Neural cell (in vitro differentiated cells): ENCODE results near the gene MAGIX. TPM values are rescaled to one million over a fixed set of nuclear protein-coding genes. Genes with fewer than 3 reads are reported as not detected.
"Not testable (repeated sequence)": the region's sequence is repeated elsewhere in the genome, so short reads cannot be mapped to it uniquely, and the experiment has no call there.

Experiments
- H2AFZ ChIP-seq: fragments of 200-600, 300-800 bp; sonication (generic), shearing (Covaris generic); 2 replicates; pipeline ENCODE4 v1.6.0; 2014; ENCODE audit warnings: low read depth, mild to moderate bottlenecking, antibody characterized with exemption, low read length, moderate library complexity
- H3F3A ChIP-seq: fragments of 200-600 bp; shearing (Covaris generic); 2 replicates; pipeline ENCODE4 v1.6.1; 2016; ENCODE audit warnings: mild to moderate bottlenecking, moderate library complexity, mixed read lengths, antibody characterized with exemption, low read length; ENCODE audit not compliant: insufficient read depth, poor library complexity, severe bottlenecking
- H3K27ac ChIP-seq: fragments of 200-600, 300-800 bp; sonication (generic), shearing (Covaris generic); 2 replicates; pipeline ENCODE4 v1.5.1; 2014; ENCODE audit warnings: mild to moderate bottlenecking, low read length, moderate library complexity
- H3K27me3 ChIP-seq: fragments of 300-800, 200-600 bp; sonication (generic), shearing (Covaris generic); 2 replicates; pipeline ENCODE4 v1.6.0; 2014; ENCODE audit warnings: mild to moderate bottlenecking, low read depth, low read length, moderate library complexity; ENCODE audit not compliant: insufficient read depth
- H3K36me3 ChIP-seq: fragments of 300-800, 200-600 bp; sonication (generic), shearing (Covaris generic); 2 replicates; pipeline ENCODE4 v1.5.1; 2014; ENCODE audit warnings: mild to moderate bottlenecking, antibody characterized with exemption, low read length, moderate library complexity; ENCODE audit not compliant: insufficient read depth
- H3K4me2 ChIP-seq: fragments of 300-800, 200-600 bp; sonication (generic), shearing (Covaris generic); 2 replicates; pipeline ENCODE4 v1.6.0; 2014; ENCODE audit warnings: mild to moderate bottlenecking, low read length
- H3K4me3 ChIP-seq: fragments of 300-800, 200-600 bp; sonication (generic), shearing (Covaris generic); 2 replicates; pipeline ENCODE4 v1.5.1; 2014; ENCODE audit warnings: mild to moderate bottlenecking, low read length, moderate library complexity
- H3K79me2 ChIP-seq: fragments of 200-600 bp; shearing (Covaris generic); replicated peaks from 2 replicates; pipeline ENCODE4 v1.6.0; 2014; ENCODE audit warnings: mild to moderate bottlenecking, low read length, moderate library complexity; ENCODE audit not compliant: insufficient read depth
- H3K9ac ChIP-seq: fragments of 300-800, 200-600 bp; sonication (generic), shearing (Covaris generic); 2 replicates; pipeline ENCODE4 v1.6.1; 2016; ENCODE audit warnings: mild to moderate bottlenecking, low read length, mixed read lengths
- H3K9me2 ChIP-seq: fragments of 200-600 bp; shearing (Covaris generic); 2 replicates; pipeline ENCODE4 v1.6.1; 2016; ENCODE audit warnings: mild to moderate bottlenecking, low read length, mixed read lengths; ENCODE audit not compliant: insufficient read depth
- H3K9me3 ChIP-seq: fragments of 200-600, 300-800 bp; sonication (generic), shearing (Covaris generic); 2 replicates; pipeline ENCODE4 v1.6.1; 2016; ENCODE audit warnings: mild to moderate bottlenecking, mixed run types, low read length, moderate library complexity, mixed read lengths
- H4K20me1 ChIP-seq: fragments of 200-600 bp; shearing (Covaris generic); 2 replicates; pipeline ENCODE4 v1.6.1; 2016; ENCODE audit warnings: mild to moderate bottlenecking, mixed run types; ENCODE audit not compliant: insufficient read depth
- EP300 ChIP-seq: fragments of 450-650 bp; conservative IDR thresholded peaks from 2 replicates; pipeline ENCODE4 v1.6.1; 2014; ENCODE audit warnings: antibody characterized with exemption, mild to moderate bottlenecking, moderate library complexity; ENCODE audit not compliant: poor library complexity, severe bottlenecking
- EZH2 ChIP-seq: fragments of 200-600, 300-800 bp; shearing (Covaris generic), sonication (generic); IDR thresholded peaks from 2 replicates; pipeline ENCODE4 v1.6.1; 2014; ENCODE audit warnings: antibody characterized with exemption, low read length, borderline replicate concordance, mild to moderate bottlenecking; ENCODE audit not compliant: insufficient read depth, poor library complexity, severe bottlenecking
- MXI1 ChIP-seq: fragments of 450-650 bp; conservative IDR thresholded peaks from 2 replicates; pipeline ENCODE4 v1.6.1; 2014; ENCODE audit warnings: antibody characterized with exemption, mild to moderate bottlenecking; ENCODE audit not compliant: poor library complexity, severe bottlenecking
- POLR2AphosphoS5 ChIP-seq: IDR thresholded peaks from 2 replicates; pipeline ENCODE4 v1.6.1; 2012
- RAD21 ChIP-seq: fragments of 450-650 bp; conservative IDR thresholded peaks from 2 replicates; pipeline ENCODE4 v1.6.1; 2014; ENCODE audit warnings: antibody characterized with exemption, mild to moderate bottlenecking, moderate library complexity
- REST ChIP-seq: IDR thresholded peaks from 2 replicates; pipeline ENCODE4 v1.6.1; 2012; ENCODE audit warnings: borderline replicate concordance
- TAF1 ChIP-seq: IDR thresholded peaks from 2 replicates; pipeline ENCODE4 v1.6.1; 2012; ENCODE audit warnings: low read depth
- polyA plus RNA-seq: library from polyadenylated mRNA; depleted of rRNA; stranded (reverse); fragments of >200 nt; gene quantifications from 2 replicates; pipeline ENCODE4 v1.2.3, GENCODE V29; 2014

The MAGIX gene
- polyA plus RNA-seq, 1 donor from 2014 or later = 4.2 TPM

DNA sequence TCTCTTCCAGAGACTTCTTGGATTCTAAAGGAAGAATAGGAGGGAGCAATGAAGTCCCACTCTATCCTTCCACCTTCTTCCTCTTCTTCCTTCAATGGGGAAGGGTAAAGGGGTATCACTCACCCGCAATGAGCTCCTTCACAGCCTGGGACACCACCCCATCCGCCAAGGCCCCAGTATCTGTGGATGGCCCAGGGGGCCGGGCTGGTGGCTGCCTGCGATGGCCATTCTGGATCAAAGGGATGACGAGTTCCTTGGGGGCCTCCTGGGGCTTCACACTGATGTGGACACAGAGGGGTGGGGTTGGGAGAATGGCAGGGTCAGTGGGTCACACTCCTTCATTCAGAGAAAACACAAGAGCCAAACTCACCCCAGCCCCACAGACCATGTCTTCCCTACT lies 40.1 kb upstream of the MAGIX start:
- TF ChIP-seq EP300 (no peak), EZH2 (no peak), TAF1 (no peak), MXI1 (no peak), RAD21 (no peak)
- Histone ChIP-seq H3K36me3 (no peaks in the 10 kb centered on the region), H3K27ac (peak overlapping the region; percentile 80), H3F3A (no peaks in the 10 kb centered on the region), H3K4me3 (peak overlapping the region; percentile 75), H3K27me3 (no peaks in the 10 kb centered on the region), H3K9me3 (no peaks in the 10 kb centered on the region), H3K4me2 (peak overlapping the region; percentile 59), H2AFZ (no peak overlapping the region), H3K9ac (peak overlapping the region; percentile 87), H3K9me2 (no peaks in the 10 kb centered on the region), H3K79me2 (peaks cover 5% of the 10 kb centered on the region), H4K20me1 (no peaks in the 10 kb centered on the region)

- not testable (repeated sequence) for H3K27me3 ChIP-seq, H2AFZ ChIP-seq, H3K27ac ChIP-seq, H3K9ac ChIP-seq, H4K20me1 ChIP-seq, H3K4me3 ChIP-seq, H3K79me2 ChIP-seq, H3K36me3 ChIP-seq, H3K9me3 ChIP-seq, H3F3A ChIP-seq, H3K9me2 ChIP-seq, H3K4me2 ChIP-seq
These were observed 34.8 kb upstream of the MAGIX start for GRCh38 chrX:49127742-49128258.

DNA sequence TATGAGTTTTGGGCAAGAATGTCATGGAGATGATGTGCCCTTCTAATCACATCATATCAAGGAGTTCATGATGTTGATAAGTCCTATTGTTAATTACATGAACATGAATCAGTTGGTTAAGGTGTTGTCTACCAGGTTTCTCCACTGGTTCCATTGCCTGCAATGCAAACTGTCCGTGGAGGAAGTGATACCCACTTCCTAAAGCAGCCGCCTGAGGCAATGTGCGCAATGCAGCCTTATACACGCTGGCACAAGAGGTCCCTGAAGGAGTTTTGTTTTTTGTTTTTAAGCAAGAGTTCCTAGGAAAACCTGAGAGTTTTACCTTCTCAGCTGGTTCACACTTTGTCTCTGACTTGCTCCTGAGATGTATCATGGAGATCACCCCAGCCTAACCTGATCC lies 33.1 kb upstream of the MAGIX start:
- Histone ChIP-seq H3K27ac (no peak overlapping the region), H3K9me3 (no peaks in the 10 kb centered on the region), H3K4me3 (no peak overlapping the region), H3K27me3 (no peaks in the 10 kb centered on the region), H4K20me1 (no peaks in the 10 kb centered on the region), H2AFZ (no peak overlapping the region), H3F3A (no peaks in the 10 kb centered on the region), H3K4me2 (no peak overlapping the region), H3K36me3 (no peaks in the 10 kb centered on the region), H3K9ac (no peak overlapping the region), H3K9me2 (no peaks in the 10 kb centered on the region), H3K79me2 (no peaks in the 10 kb centered on the region)
- TF ChIP-seq TAF1 (no peak), REST (no peak), MXI1 (no peak), POLR2AphosphoS5 (no peak)

GRCh38 chrX:49132275-49132674 lies 30.3 kb upstream of the MAGIX start:
- not testable (repeated sequence) for H3K4me2 ChIP-seq, H2AFZ ChIP-seq, H4K20me1 ChIP-seq

More at GRCh38 chrX:49132275-49132674, 30.3 kb upstream of the MAGIX start:
- H3K9ac ChIP-seq, H3K27me3 ChIP-seq, H3K79me2 ChIP-seq, H3K9me3 ChIP-seq, H3F3A ChIP-seq, H3K27ac ChIP-seq, H3K36me3 ChIP-seq, H3K9me2 ChIP-seq, H3K4me3 ChIP-seq: not testable (repeated sequence)
